Endodermal cell (in vitro differentiated cells): Measurements from ENCODE around the gene ASTN2. TPM values are rescaled to one million over a fixed set of nuclear protein-coding genes. Genes with fewer than 3 reads are reported as not detected.

Source experiments
- DNase-seq: peaks from one replicate; pipeline ENCODE4 v3.0.0-alpha.2; 2017
- H3K27ac ChIP-seq: 2 replicates; pipeline ENCODE4 v1.5.1; 2013; ENCODE audit warnings: mild to moderate bottlenecking, low read depth, low read length, moderate library complexity
- H3K27me3 ChIP-seq: 2 replicates; pipeline ENCODE4 v1.6.1; 2013; ENCODE audit warnings: mild to moderate bottlenecking, low read length, moderate library complexity; ENCODE audit not compliant: insufficient read depth, control insufficient read depth, poor library complexity, severe bottlenecking
- H3K36me3 ChIP-seq: 2 replicates; pipeline ENCODE4 v1.7.0; 2013; ENCODE audit warnings: mild to moderate bottlenecking, low read length, moderate library complexity; ENCODE audit not compliant: control insufficient read depth, insufficient read depth
- H3K4me1 ChIP-seq: one replicate; pipeline ENCODE4 v1.7.0; 2013; ENCODE audit warnings: low read length; ENCODE audit not compliant: control insufficient read depth, insufficient read depth
- H3K4me3 ChIP-seq: 2 replicates; pipeline ENCODE4 v1.5.1; 2013; ENCODE audit warnings: mild to moderate bottlenecking, low read length, moderate library complexity
- H3K9ac ChIP-seq: 2 replicates; pipeline ENCODE4 v1.6.1; 2013; ENCODE audit warnings: mild to moderate bottlenecking, low read length, moderate library complexity; ENCODE audit not compliant: poor library complexity, severe bottlenecking; ENCODE audit errors: extremely low read depth
- H3K9me3 ChIP-seq: 2 replicates; pipeline ENCODE4 v1.6.1; 2013; ENCODE audit warnings: mild to moderate bottlenecking, low read length, moderate library complexity; ENCODE audit not compliant: control insufficient read depth
- H3K27ac Mint-ChIP-seq: 2 replicates; pipeline ENCODE4 v1.8.0; 2020; ENCODE audit warnings: mixed read lengths
- H3K27me3 Mint-ChIP-seq: 2 replicates; pipeline ENCODE4 v1.8.0; 2021; ENCODE audit warnings: mild to moderate bottlenecking, mixed read lengths; ENCODE audit not compliant: insufficient read depth
- H3K36me3 Mint-ChIP-seq: 2 replicates; pipeline ENCODE4 v1.8.0; 2020; ENCODE audit warnings: low read depth, mixed read lengths
- H3K4me1 Mint-ChIP-seq: 2 replicates; pipeline ENCODE4 v1.8.0; 2020; ENCODE audit warnings: mixed read lengths
- H3K4me3 Mint-ChIP-seq: 2 replicates; pipeline ENCODE4 v1.8.0; 2020; ENCODE audit warnings: mild to moderate bottlenecking, moderate library complexity, mixed read lengths
- H3K9me3 Mint-ChIP-seq: 2 replicates; pipeline ENCODE4 v1.8.0; 2020; ENCODE audit warnings: mild to moderate bottlenecking, mixed read lengths
- WGBS, 2 experiments: methylation state at CpG; one replicate each; pipeline versions ENCODE4 v1.1.5 to v1.1.7; 2013; ENCODE audit warnings: missing lambda C conversion rate in 2 of 2, mixed read lengths in 1 of 2; ENCODE audit not compliant: insufficient coverage in 1 of 2, insufficient read length in 1 of 2; 5-methylcytosine and 5-hydroxymethylcytosine counted together
- total RNA-seq, 2 donors: library from RNA; stranded (reverse); fragmentation: NEBNext Ultra II Directional in 1 of 2; extraction: Animal tissue kit (Norgen Biotek cat#: 25700) in 1 of 2; gene quantifications; 2 replicates in 1 of 2; 3 replicates in 1 of 2; pipeline ENCODE4 v1.2.1, GENCODE V29; 2021
- TF ChIP-seq, protein P1 (sequence below): fragments of 200-600 bp; sonication (generic); conservative IDR thresholded peaks from 2 replicates; pipeline ENCODE4 v1.5.0; 2021; ENCODE audit warnings: antibody characterized with exemption, mild to moderate bottlenecking

Gene ASTN2
- total RNA-seq, 2 donors from 2014 or later = 8.9 to 10.4 TPM

DNA sequence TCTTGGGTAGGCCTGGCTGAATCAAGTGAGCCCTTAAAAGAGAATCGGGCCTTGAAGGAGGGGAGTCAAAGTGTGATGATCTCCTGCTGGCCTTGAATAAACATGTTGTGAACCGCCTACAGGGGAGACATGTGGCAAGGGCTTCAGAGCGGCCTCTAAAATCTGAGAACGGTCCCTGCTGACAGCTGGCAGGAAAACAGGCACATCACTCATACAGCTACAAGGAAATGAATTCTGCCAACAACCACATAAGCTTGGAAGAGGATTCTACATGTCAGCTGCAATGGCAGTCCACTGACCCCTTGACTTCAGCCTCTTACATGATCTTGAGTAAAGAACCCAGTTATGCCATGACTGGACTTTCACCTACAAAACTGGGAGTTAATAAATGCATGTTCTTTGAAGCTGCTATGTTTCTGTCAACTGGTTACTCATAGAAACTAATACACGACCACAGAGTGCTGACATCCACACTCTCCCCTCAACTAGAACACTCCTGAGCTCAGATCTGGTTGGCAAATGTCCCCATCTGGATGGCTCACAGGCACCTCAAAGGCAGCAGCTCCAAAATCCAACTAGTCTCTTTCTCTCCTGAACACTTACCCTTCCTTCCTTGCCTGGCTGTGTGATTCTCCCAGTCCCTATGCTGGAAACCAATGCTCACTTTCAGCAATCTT, 333.1 kb downstream of the ASTN2 start:
- H3K4me3 ChIP-seq = no peak overlapping the region
- H3K9me3 ChIP-seq = no peaks in the 10 kb centered on the region
- TF ChIP-seq, protein P1, sequence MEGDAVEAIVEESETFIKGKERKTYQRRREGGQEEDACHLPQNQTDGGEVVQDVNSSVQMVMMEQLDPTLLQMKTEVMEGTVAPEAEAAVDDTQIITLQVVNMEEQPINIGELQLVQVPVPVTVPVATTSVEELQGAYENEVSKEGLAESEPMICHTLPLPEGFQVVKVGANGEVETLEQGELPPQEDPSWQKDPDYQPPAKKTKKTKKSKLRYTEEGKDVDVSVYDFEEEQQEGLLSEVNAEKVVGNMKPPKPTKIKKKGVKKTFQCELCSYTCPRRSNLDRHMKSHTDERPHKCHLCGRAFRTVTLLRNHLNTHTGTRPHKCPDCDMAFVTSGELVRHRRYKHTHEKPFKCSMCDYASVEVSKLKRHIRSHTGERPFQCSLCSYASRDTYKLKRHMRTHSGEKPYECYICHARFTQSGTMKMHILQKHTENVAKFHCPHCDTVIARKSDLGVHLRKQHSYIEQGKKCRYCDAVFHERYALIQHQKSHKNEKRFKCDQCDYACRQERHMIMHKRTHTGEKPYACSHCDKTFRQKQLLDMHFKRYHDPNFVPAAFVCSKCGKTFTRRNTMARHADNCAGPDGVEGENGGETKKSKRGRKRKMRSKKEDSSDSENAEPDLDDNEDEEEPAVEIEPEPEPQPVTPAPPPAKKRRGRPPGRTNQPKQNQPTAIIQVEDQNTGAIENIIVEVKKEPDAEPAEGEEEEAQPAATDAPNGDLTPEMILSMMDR = no peak
- Mint-ChIP-seq H3K27me3 (peaks cover 9% of the 10 kb centered on the region), H3K9me3 (no peaks in the 10 kb centered on the region), H3K4me3 (no peak overlapping the region), H3K36me3 (no peaks in the 10 kb centered on the region), H3K4me1 (peaks cover 15% of the 10 kb centered on the region), H3K27ac (no peak overlapping the region)
- 55 to 65% methylated on average over 3 to 5 of the region's 5 CpGs for WGBS, 2 experiments
- H3K4me1 ChIP-seq = no peaks in the 10 kb centered on the region
- DNase-seq = no peak
- no peak overlapping the region for H3K27ac ChIP-seq
- H3K9ac ChIP-seq = no peak overlapping the region
- H3K36me3 ChIP-seq = no peaks in the 10 kb centered on the region
- H3K27me3 ChIP-seq = no peaks in the 10 kb centered on the region

DNA sequence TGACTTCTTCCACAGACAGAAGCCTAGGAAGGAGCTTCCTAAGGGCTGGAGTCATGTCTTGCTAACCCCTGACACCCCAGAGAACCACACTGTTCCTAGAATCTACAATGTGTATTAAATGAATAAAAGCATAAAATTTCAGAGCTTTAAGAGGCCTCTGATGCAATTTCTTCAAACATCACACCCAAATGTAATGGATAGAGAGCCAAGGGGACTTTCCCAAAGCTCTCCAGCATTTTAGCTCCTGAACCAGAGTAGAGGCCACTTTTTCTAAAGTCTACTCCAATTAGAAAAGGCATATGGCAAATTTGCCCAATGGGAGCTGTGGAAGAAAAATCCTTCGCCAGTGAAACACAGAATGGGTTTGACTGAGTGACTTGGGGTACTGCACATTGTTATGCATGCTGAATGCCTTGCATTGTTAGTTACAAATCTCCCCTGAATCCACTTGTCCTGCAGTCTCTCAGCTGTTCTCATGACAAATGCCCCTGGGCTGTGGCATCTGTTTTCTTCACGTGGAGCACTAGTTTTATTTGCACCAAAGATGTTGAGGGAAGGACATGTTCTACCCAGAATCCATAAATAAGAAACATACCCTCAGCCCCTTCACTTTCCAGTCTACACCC, 334.0 kb downstream of the ASTN2 start:
- H3K4me1 Mint-ChIP-seq = peaks cover 15% of the 10 kb centered on the region
- no peak for DNase-seq
- no peaks in the 10 kb centered on the region for H3K4me1 ChIP-seq
- TF ChIP-seq, protein P1 = no peak
- H3K27ac Mint-ChIP-seq = no peak overlapping the region
- no peak overlapping the region for H3K4me3 ChIP-seq
- H3K9me3 Mint-ChIP-seq = no peaks in the 10 kb centered on the region
- 45 to 50% methylated on average over 2 of the region's 2 CpGs for WGBS, 2 experiments
- H3K9ac ChIP-seq = no peak overlapping the region
- no peaks in the 10 kb centered on the region for H3K9me3 ChIP-seq
- no peaks in the 10 kb centered on the region for H3K27me3 ChIP-seq
- no peak overlapping the region for H3K27ac ChIP-seq
- H3K36me3 ChIP-seq = no peaks in the 10 kb centered on the region
- H3K27me3 Mint-ChIP-seq = peaks cover 9% of the 10 kb centered on the region
- no peaks in the 10 kb centered on the region for H3K36me3 Mint-ChIP-seq
- H3K4me3 Mint-ChIP-seq = no peak overlapping the region

DNA sequence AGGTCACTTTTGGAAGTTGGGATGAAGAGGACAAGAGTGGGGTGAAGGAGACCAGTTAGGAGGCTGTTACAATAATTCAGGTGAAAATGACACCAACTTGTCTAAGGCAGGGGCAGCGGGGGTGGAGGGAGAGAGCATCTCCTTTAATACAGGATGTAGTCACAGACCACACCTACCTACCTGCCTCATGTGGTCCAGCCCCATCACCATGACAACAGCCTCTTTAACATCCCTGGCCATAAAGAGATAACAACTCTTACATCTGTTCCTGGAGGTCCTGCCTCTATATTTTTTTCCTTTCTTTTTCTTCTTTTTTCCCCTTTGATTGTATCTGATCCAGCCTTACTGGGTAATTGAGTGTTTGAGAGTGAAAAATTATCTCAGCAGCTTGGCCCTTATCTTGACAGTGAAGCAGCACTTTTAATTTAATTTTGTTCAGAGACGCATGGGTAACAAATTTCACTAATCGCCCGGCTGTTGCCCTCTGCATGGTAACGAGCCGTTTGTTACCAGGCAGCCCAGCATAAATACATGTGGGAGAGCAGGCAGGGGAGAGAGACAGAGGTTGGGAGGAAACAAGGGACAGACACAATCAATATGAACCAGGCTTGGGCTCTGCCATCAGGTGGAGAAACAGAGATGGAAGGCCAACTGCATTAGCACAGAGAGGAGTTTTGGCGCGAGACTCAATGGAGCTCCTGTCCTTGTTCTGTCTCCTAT, 338.1 kb downstream of the ASTN2 start:
- Histone ChIP-seq H3K4me3 (no peak overlapping the region), H3K36me3 (no peaks in the 10 kb centered on the region), H3K9me3 (no peaks in the 10 kb centered on the region), H3K4me1 (no peaks in the 10 kb centered on the region), H3K27me3 (no peaks in the 10 kb centered on the region), H3K9ac (no peak overlapping the region), H3K27ac (no peak overlapping the region)
- H3K27me3 Mint-ChIP-seq = peaks cover 2% of the 10 kb centered on the region
- H3K27ac Mint-ChIP-seq = no peak overlapping the region
- 90 to 98% methylated on average over 7 to 8 of the region's 8 CpGs for WGBS, 2 experiments
- TF ChIP-seq, protein P1 = no peak
- H3K4me3 Mint-ChIP-seq = no peak overlapping the region
- H3K36me3 Mint-ChIP-seq = no peaks in the 10 kb centered on the region
- peaks cover 16% of the 10 kb centered on the region for H3K4me1 Mint-ChIP-seq
- no peaks in the 10 kb centered on the region for H3K9me3 Mint-ChIP-seq
- no peak for DNase-seq
